Gastrocnemius medialis (tissue), 4 donors: ENCODE measurements around the gene PAGR1.
A peak's percentile ranks its signal among the peaks of the same experiment; 100 is the strongest.

Source experiments
- POLR2A ChIP-seq, 2 donors: fragments of 450-650 bp; IDR thresholded peaks; one replicate each; pipeline ENCODE4 v1.6.1; 2017; ENCODE audit warnings: antibody characterized with exemption in 2 of 2, mild to moderate bottlenecking in 2 of 2, moderate library complexity in 2 of 2
- TF ChIP-seq, protein P1 (sequence below), 5 experiments: fragments of 450-650 bp in 3 of 5; fragments of 200-600 bp in 2 of 5; sonication (generic) in 2 of 5; IDR thresholded peaks in 4 of 5; conservative IDR thresholded peaks in 1 of 5; 1 replicate in 4 of 5; 2 replicates in 1 of 5; pipeline ENCODE4 v1.5.1; 2016 to 2019; ENCODE audit warnings: antibody characterized with exemption in 5 of 5, mild to moderate bottlenecking in 3 of 5, moderate library complexity in 3 of 5

DNA sequence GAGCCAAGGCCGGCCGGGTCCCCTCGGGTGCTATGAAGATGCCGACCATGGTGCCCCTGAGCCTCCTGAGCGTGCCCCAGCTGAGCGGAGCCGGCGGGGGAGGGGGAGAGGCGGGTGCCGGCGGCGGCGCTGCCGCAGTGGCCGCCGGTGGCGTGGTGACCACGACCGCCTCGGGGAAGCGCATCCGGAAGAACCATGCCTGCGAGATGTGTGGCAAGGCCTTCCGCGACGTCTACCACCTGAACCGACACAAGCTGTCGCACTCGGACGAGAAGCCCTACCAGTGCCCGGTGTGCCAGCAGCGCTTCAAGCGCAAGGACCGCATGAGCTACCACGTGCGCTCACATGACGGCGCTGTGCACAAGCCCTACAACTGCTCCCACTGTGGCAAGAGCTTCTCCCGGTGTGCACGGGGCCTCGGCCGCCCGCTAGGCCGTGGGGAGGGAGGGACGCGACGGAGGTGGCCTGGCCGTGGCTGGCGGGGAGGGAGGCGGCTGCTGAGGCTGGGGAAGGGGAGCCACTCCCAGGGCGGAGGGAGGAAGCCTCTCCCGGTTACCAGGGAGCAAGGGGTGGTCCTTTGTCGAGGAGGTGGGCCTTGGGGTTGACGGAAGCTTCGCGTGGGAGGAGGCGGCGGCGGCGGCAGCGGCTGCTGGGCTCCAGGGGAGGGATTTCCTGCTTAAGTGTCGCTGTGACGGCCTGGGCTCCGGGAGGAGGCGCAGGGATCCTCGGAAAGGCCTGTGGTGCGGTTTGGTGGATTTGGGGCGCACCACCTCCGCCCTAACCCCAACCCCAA lies 8.3 kb upstream of the PAGR1 start:
- TF ChIP-seq, protein P1, sequence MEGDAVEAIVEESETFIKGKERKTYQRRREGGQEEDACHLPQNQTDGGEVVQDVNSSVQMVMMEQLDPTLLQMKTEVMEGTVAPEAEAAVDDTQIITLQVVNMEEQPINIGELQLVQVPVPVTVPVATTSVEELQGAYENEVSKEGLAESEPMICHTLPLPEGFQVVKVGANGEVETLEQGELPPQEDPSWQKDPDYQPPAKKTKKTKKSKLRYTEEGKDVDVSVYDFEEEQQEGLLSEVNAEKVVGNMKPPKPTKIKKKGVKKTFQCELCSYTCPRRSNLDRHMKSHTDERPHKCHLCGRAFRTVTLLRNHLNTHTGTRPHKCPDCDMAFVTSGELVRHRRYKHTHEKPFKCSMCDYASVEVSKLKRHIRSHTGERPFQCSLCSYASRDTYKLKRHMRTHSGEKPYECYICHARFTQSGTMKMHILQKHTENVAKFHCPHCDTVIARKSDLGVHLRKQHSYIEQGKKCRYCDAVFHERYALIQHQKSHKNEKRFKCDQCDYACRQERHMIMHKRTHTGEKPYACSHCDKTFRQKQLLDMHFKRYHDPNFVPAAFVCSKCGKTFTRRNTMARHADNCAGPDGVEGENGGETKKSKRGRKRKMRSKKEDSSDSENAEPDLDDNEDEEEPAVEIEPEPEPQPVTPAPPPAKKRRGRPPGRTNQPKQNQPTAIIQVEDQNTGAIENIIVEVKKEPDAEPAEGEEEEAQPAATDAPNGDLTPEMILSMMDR (IDR thresholded peaks at IDR 0.05 in 4 of 5, conservative IDR thresholded peaks at IDR 0.05 in 1 of 5), result peak in 4 of 5 experiments; percentile 4 to 60 (median 34)
- peak; percentile 78 to 79 for TF ChIP-seq POLR2A (IDR thresholded peaks at IDR 0.05)
